HCT116 (cell line): Measurements from ENCODE around the gene FAM222B. TPM values are rescaled to one million over a fixed set of nuclear protein-coding genes. Genes with fewer than 3 reads are reported as not detected.
"Not testable (repeated sequence)": the region's sequence is repeated elsewhere in the genome, so short reads cannot be mapped to it uniquely, and the experiment has no call there.

Experiments
- ATAC-seq: fragments of 200-7000 bp; cut with Tn5 transposase; 2 replicates; pipeline ENCODE4 v1.9.1; 2020; ENCODE audit warnings: mild to moderate bottlenecking, moderate library complexity
- BruUV-seq: library from RNA; stranded (reverse); fragments of 400-500 nt; replicated peaks from 2 replicates; lab custom pipeline; 2021; lab: Mats Ljungman, UMichigan
- CTCF ChIA-PET: fragments of 300-600 bp; sonication (Branson Sonifier 250); formaldehyde crosslinking; loops from one replicate; lab custom pipeline; 2021; ENCODE audit warnings: antibody characterized with exemption; lab: Charles Lee
- POLR2A ChIA-PET: fragments of 300-600, 350-600 bp; sonication (Branson Sonifier 250); formaldehyde crosslinking; loops from one replicate; lab custom pipeline; 2021; ENCODE audit warnings: antibody characterized with exemption; lab: Charles Lee
- RAD21 ChIA-PET, 2 experiments: fragments of 300-600 bp; sonication (Branson Sonifier 250); formaldehyde crosslinking; loops; one replicate each; lab custom pipeline; 2023; ENCODE audit warnings: low total read pairs in 2 of 2; ENCODE audit not compliant: uncharacterized antibody in 2 of 2, unreplicated experiment in 2 of 2, low non-redundant PET in 1 of 2; lab: Charles Lee
- DNase-seq: peaks from one replicate; pipeline ENCODE4 v3.0.0-alpha.2; 2010; ENCODE audit warnings: low read depth, low spot score
- H2AFZ ChIP-seq: fragments of 200-600 bp; shearing (Covaris generic), sonication (generic); 2 replicates; pipeline ENCODE4 v1.6.1; 2017; ENCODE audit warnings: low read depth, mixed run types, mixed read lengths, antibody characterized with exemption, low read length; ENCODE audit not compliant: poor library complexity, severe bottlenecking
- H3K27ac ChIP-seq: 2 replicates; pipeline ENCODE4 v1.5.1; 2012; ENCODE audit warnings: low read depth, low read length
- H3K27me3 ChIP-seq: fragments of 200-600 bp; sonication (generic); 2 replicates; pipeline ENCODE4 v1.6.1; 2016; ENCODE audit warnings: mixed run types, low read length, mixed read lengths; ENCODE audit not compliant: insufficient read depth
- H3K36me3 ChIP-seq, 2 experiments: fragments of 200-500 bp in 1 of 2; fragments of 200-600 bp in 1 of 2; sonication (Bioruptor generic) in 1 of 2; sonication (generic) in 1 of 2; 2 replicates each; pipeline versions ENCODE4 v1.5.1 to v1.6.1; 2014 to 2016; ENCODE audit warnings: low read length in 2 of 2, inconsistent platforms in 1 of 2, mixed read lengths in 1 of 2, mixed run types in 1 of 2; ENCODE audit not compliant: insufficient read depth in 2 of 2, control insufficient read depth in 1 of 2
- H3K4me1 ChIP-seq, 2 experiments: fragments of 200-600 bp in 1 of 2; sonication (generic) in 1 of 2; 2 replicates each; pipeline versions ENCODE4 v1.5.1 to v1.6.1; 2012 to 2017; ENCODE audit warnings: low read length in 2 of 2, inconsistent platforms in 1 of 2, mild to moderate bottlenecking in 1 of 2, mixed read lengths in 1 of 2, mixed run types in 1 of 2, moderate library complexity in 1 of 2; ENCODE audit not compliant: insufficient read depth in 2 of 2, control insufficient read depth in 1 of 2
- H3K4me2 ChIP-seq: fragments of 200-600 bp; sonication (generic); 2 replicates; pipeline ENCODE4 v1.6.1; 2017; ENCODE audit warnings: mixed run types, low read length, mixed read lengths
- H3K4me3 ChIP-seq, 2 experiments: fragments of 200-600 bp in 1 of 2; sonication (generic) in 1 of 2; replicated peaks in 1 of 2; 2 replicates each; pipeline ENCODE4 v1.5.1; 2011 to 2016; ENCODE audit warnings: low read length in 2 of 2, control low read depth in 1 of 2, low read depth in 1 of 2, mild to moderate bottlenecking in 1 of 2, mixed read lengths in 1 of 2, mixed run types in 1 of 2
- H3K79me2 ChIP-seq: fragments of 200-600 bp; sonication (generic); 2 replicates; pipeline ENCODE4 v1.6.1; 2017; ENCODE audit warnings: mild to moderate bottlenecking, mixed run types, low read length, moderate library complexity, mixed read lengths; ENCODE audit not compliant: insufficient read depth
- H3K9ac ChIP-seq: fragments of 200-600 bp; sonication (generic); 2 replicates; pipeline ENCODE4 v1.6.1; 2016; ENCODE audit warnings: low read length, mixed read lengths
- H3K9me2 ChIP-seq: fragments of 200-600 bp; sonication (generic), shearing (Covaris generic); 2 replicates; pipeline ENCODE4 v1.6.1; 2017; ENCODE audit warnings: mixed run types, mild to moderate bottlenecking, moderate library complexity; ENCODE audit not compliant: insufficient read depth
- H3K9me3 ChIP-seq, 2 experiments: fragments of 200-500 bp in 1 of 2; fragments of 200-600 bp in 1 of 2; sonication (Bioruptor generic) in 1 of 2; sonication (generic) in 1 of 2; 2 replicates each; pipeline ENCODE4 v1.6.1; 2014 to 2017; ENCODE audit warnings: low read length in 2 of 2, mixed read lengths in 2 of 2, inconsistent platforms in 1 of 2, low read depth in 1 of 2, mild to moderate bottlenecking in 1 of 2, mixed run types in 1 of 2, moderate library complexity in 1 of 2; ENCODE audit not compliant: control insufficient read depth in 1 of 2, insufficient read depth in 1 of 2
- H4K20me1 ChIP-seq: fragments of 200-600 bp; sonication (generic), shearing (Covaris generic); 2 replicates; pipeline ENCODE4 v1.6.1; 2017; ENCODE audit warnings: mixed run types, mild to moderate bottlenecking, moderate library complexity; ENCODE audit not compliant: insufficient read depth
- CEBPB ChIP-seq: IDR thresholded peaks from 2 replicates; pipeline ENCODE4 v1.6.1; 2012; ENCODE audit warnings: low read depth
- EGR1 ChIP-seq: IDR thresholded peaks from 2 replicates; pipeline ENCODE4 v1.6.1; 2012; ENCODE audit warnings: low read depth
- ELF1 ChIP-seq: IDR thresholded peaks from 2 replicates; pipeline ENCODE4 v1.6.1; 2012; ENCODE audit warnings: low read depth, borderline replicate concordance
- EZH2 ChIP-seq: fragments of 200-600 bp; sonication (generic); IDR thresholded peaks from 2 replicates; pipeline ENCODE4 v1.6.1; 2017; ENCODE audit warnings: antibody characterized with exemption, mixed run types
- POLR2AphosphoS5 ChIP-seq: IDR thresholded peaks from 2 replicates; pipeline ENCODE4 v1.6.1; 2011; ENCODE audit warnings: mild to moderate bottlenecking, low read depth, low read length, moderate library complexity
- SIN3A ChIP-seq: IDR thresholded peaks from 2 replicates; pipeline ENCODE4 v1.6.1; 2012; ENCODE audit warnings: low read depth
- TCF7L2 ChIP-seq: IDR thresholded peaks from 2 replicates; pipeline ENCODE4 v1.7.0; 2011; ENCODE audit warnings: borderline replicate concordance, inconsistent platforms; ENCODE audit not compliant: insufficient read depth, insufficient read length; ENCODE audit errors: extremely low read depth
- YY1 ChIP-seq: IDR thresholded peaks from 2 replicates; pipeline ENCODE4 v1.6.1; 2011; ENCODE audit warnings: low read length, low read depth, moderate library complexity, mild to moderate bottlenecking; ENCODE audit not compliant: insufficient replicate concordance; ENCODE audit errors: extremely low read depth
- ZFX ChIP-seq: fragments of 450-650 bp; IDR thresholded peaks from 2 replicates; pipeline ENCODE4 v1.6.1; 2017
- intact Hi-C: fragments of 100-400 bp; cut with micrococcal nuclease; formaldehyde crosslinking; loops from 2 replicates; pipeline ENCODE4 v1.10.0; 2022
- total RNA-seq: library from RNA; stranded (reverse); gene quantifications from one replicate; pipeline ENCODE4 v1.2.1, GENCODE V29; 2021; ENCODE audit not compliant: unreplicated experiment
- TF ChIP-seq, protein P1 (sequence below): IDR thresholded peaks from 2 replicates; pipeline ENCODE4 v1.6.1; 2012

FAM222B gene
- total RNA-seq, 1 experiment from 2014 or later = 22.7 TPM

DNA sequence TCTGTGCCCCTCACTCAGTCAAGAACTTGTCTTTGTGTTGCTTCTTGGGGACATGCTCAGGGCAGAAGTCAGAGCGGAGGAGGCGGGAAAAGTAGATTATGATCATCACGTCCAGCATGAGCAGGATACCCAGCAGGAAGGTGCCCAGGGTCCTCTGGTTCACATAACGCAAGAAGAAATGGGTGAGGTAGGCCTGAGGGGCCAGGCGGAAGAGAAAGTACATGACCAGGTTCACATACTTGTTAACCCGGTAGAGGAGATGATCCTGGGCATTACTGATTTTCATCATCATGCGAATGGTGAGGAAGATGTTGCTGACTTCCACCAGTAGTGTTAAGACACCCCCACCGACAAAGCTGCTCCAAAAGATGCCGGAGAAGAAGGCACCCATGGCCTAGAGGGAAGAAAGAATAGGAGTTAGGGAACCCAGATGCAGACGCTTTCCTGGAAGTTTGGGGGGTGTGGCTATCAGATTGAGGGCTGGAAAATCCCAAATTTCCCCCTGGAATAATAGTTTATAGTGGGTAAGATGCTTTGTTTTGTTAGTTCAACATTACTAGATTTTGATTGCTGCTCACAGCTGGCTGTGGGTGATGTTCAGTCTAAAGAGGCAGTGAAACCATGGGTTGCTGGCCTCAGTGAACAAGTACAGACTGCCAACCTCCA lies 118.0 kb downstream of the FAM222B start (continued):
- TF ChIP-seq EGR1 = no peak

GRCh38 chr17:28723836-28724499 lies 118.6 kb downstream of the FAM222B start:
- H3K27me3 ChIP-seq, CTCF ChIA-PET, intact Hi-C loops, H3K9me2 ChIP-seq, H2AFZ ChIP-seq, DNase-seq, BruUV-seq, RAD21 ChIA-PET, ATAC-seq, H3K9me3 ChIP-seq: not testable (repeated sequence)
- POLR2A ChIA-PET = interaction anchor here (0.6 to 3.8 kb wide), 3 partner anchors 9 to 393 kb away, joined by 4 to 24 read pairs (median 4); partner anchors contain the start of gene PHF12
- Histone ChIP-seq H3K4me1 (peaks cover 31 to 78% of the 10 kb centered on the region in 2 experiments), H3K4me3 (peak overlapping the region; percentile 58 to 59), H3K27ac (peak overlapping the region; percentile 89), H3K79me2 (peaks cover 49% of the 10 kb centered on the region), H3K36me3 (peaks cover 22 to 43% of the 10 kb centered on the region in 2 experiments; a peak in 3 of 4 replicates), H3K4me2 (peak overlapping the region; percentile 77), H3K9ac (peak overlapping the region; percentile 99), H4K20me1 (peaks cover 15% of the 10 kb centered on the region; the same call in 1 of the 2 replicates)
- 0 out of 2 replicates have a peak, but pooled peaks have one; percentile 4 for TF ChIP-seq SIN3A

DNA sequence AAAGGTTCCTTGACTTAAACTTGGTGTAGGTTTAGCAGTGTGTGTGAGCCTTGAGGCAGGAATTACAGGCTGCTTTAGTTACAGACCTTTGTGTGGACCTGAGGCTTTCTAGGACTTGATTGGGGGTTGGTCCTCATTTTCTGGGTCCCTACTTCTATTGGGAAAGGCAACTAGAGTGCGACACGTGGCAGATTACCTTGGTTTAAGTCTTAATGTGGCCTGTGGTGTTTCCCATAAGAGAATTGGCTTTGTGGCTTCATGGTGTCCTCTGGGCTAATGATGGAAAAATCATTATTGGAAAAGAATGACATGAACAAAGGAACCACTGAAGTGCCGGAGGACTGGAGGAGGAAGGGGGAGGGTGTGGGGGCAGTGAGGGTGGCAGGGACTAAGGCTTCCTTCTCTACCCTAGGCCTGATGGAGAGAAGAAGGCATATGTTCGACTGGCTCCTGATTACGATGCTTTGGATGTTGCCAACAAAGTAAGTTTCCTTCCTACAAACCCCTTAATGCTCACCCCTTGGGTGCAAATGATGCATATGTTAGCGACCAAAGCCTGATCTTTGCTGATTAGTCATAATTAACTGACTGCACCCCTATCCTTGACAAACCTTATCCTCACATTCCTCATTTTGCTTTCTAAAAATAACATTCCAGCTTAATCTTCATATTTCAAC lies 119.3 kb downstream of the FAM222B start:
- ATAC-seq (no peak), DNase-seq (no peak)
- H2AFZ ChIP-seq = no peak overlapping the region
- CTCF ChIA-PET = no interaction called here
- H3K9me2 ChIP-seq = no peaks in the 10 kb centered on the region
- peaks cover 37 to 81% of the 10 kb centered on the region in 2 experiments for H3K4me1 ChIP-seq
- no peaks in the 10 kb centered on the region for H3K27me3 ChIP-seq
- no peak for TF ChIP-seq ZFX
- TF ChIP-seq, protein P1, sequence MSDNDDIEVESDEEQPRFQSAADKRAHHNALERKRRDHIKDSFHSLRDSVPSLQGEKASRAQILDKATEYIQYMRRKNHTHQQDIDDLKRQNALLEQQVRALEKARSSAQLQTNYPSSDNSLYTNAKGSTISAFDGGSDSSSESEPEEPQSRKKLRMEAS = no peak
- no peak for TF ChIP-seq TCF7L2
- TF ChIP-seq SIN3A = no peak
- no peak for TF ChIP-seq EZH2
- TF ChIP-seq YY1 = no peak
- TF ChIP-seq CEBPB = no peak
- no peak for TF ChIP-seq ELF1
- peak; percentile 23; the same call in 1 of the 2 replicates for TF ChIP-seq POLR2AphosphoS5
- intact Hi-C loops = no loop called here
- peaks cover 49% of the 10 kb centered on the region for H3K79me2 ChIP-seq
- RAD21 ChIA-PET = no interaction called here
- no TSS peak for BruUV-seq
- H3K36me3 ChIP-seq = peaks cover 22 to 43% of the 10 kb centered on the region in 2 experiments; a peak in 3 of 4 replicates
- H3K9ac ChIP-seq = peak overlapping the region; percentile 99
- POLR2A ChIA-PET = interaction anchor here (0.6 kb wide), 1 partner anchor 9 kb away, joined by 4 read pairs; no protein-coding TSS in a partner anchor
- peak overlapping the region; percentile 77 for H3K4me2 ChIP-seq
- H3K4me3 ChIP-seq = peak overlapping the region; percentile 2 to 15; a peak in 2 of 4 replicates
- peaks cover 15% of the 10 kb centered on the region; the same call in 1 of the 2 replicates for H4K20me1 ChIP-seq
- no peaks in the 10 kb centered on the region for H3K9me3 ChIP-seq
- H3K27ac ChIP-seq = peak overlapping the region; percentile 89
